ENCODE data around the gene VSNL1. TPM values are rescaled to one million over a fixed set of nuclear protein-coding genes. Genes with fewer than 3 reads are reported as not detected.

Gene VSNL1
- total and polyA plus RNA-seq, 2 experiments from 2014 or later: 102 to 112 TPM

DNA sequence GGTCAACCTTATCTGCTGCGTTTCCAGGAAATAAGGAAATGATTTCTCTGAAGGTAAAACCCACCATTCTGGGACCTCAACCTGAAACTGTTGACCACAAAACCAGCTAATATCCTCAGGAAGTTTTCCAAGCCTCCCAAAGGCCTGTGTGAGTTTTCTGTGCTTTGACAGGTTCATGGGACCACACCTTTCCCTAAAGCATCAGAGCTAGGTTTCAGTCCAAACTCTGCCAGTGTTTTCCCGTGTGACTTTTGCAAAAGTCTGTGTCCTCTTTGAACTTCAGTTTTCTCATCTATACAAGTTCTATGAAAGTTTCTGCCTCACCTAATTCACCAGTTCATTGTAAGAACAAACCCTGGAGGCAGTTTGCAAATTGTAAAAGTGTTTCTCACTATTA, 39.8 kb downstream of the VSNL1 start:
- Mint-ChIP-seq H3K27ac (peak overlapping the region; percentile 44; the same call in 1 of the 2 replicates), H3K9me3 (no peaks in the 10 kb centered on the region; the same call in 1 of the 3 replicates), H3K36me3 (ENCODE audit: low read depth) (peaks cover 22% of the 10 kb centered on the region), H3K4me1 (peaks cover 23% of the 10 kb centered on the region), H3K27me3 (ENCODE audit: insufficient read depth, low read depth, poor library complexity) (peaks cover 2% of the 10 kb centered on the region), H3K4me3 (no peak overlapping the region)
- Histone ChIP-seq H3K27me3 (ENCODE audit: insufficient read depth) (no peaks in the 10 kb centered on the region), H3K4me2 (peak overlapping the region; percentile 39; the same call in 1 of the 2 replicates), H2AFZ (no peak overlapping the region), H3K27ac (ENCODE audit: low read depth) (no peak overlapping the region), H4K20me1 (replicated peaks; ENCODE audit: insufficient read depth) (peaks cover 47% of the 10 kb centered on the region), H3F3A (replicated peaks; ENCODE audit: low read depth) (no peaks in the 10 kb centered on the region), H3K36me3 (ENCODE audit: insufficient read depth) (no peaks in the 10 kb centered on the region), H3K4me1 (ENCODE audit: insufficient read depth) (peaks cover 43% of the 10 kb centered on the region), H3K9me2 (ENCODE audit: insufficient read depth) (peaks cover 7% of the 10 kb centered on the region), H3K79me2 (replicated peaks; ENCODE audit: insufficient read depth) (peaks cover 99% of the 10 kb centered on the region), H3K4me3 (no peak overlapping the region)
- DNase-seq (ENCODE audit: low spot score) (no peak), ATAC-seq (no peak)
- TF ChIP-seq STAT1 (IDR thresholded peaks at IDR 0.05; ENCODE audit: unreplicated experiment): no peak

GRCh38 chr2:17581831-17582230, 41.3 kb downstream of the VSNL1 start:
- Histone ChIP-seq H3F3A (replicated peaks; ENCODE audit: low read depth) (no peaks in the 10 kb centered on the region), H3K27me3 (ENCODE audit: insufficient read depth) (no peaks in the 10 kb centered on the region), H3K36me3 (ENCODE audit: insufficient read depth) (no peaks in the 10 kb centered on the region), H3K27ac (ENCODE audit: low read depth) (no peak overlapping the region), H3K79me2 (replicated peaks; ENCODE audit: insufficient read depth) (peaks cover 99% of the 10 kb centered on the region), H4K20me1 (replicated peaks; ENCODE audit: insufficient read depth) (peaks cover 41% of the 10 kb centered on the region; the same call in 1 of the 2 replicates), H3K4me1 (ENCODE audit: insufficient read depth) (peaks cover 57% of the 10 kb centered on the region), H2AFZ (no peak overlapping the region), H3K9me2 (ENCODE audit: insufficient read depth) (peaks cover 7% of the 10 kb centered on the region), H3K4me2 (no peak overlapping the region), H3K4me3 (no peak overlapping the region)
- ATAC-seq (no peak), DNase-seq (ENCODE audit: low spot score) (no peak)
- Mint-ChIP-seq H3K36me3 (ENCODE audit: low read depth) (peaks cover 22% of the 10 kb centered on the region), H3K4me1 (peaks cover 30% of the 10 kb centered on the region), H3K27ac (no peak overlapping the region), H3K4me3 (no peak overlapping the region), H3K9me3 (no peaks in the 10 kb centered on the region; the same call in 1 of the 3 replicates), H3K27me3 (ENCODE audit: insufficient read depth, low read depth, poor library complexity) (peaks cover 2% of the 10 kb centered on the region)
- TF ChIP-seq EZH2 (IDR thresholded peaks at IDR 0.05; ENCODE audit: low read depth, unreplicated experiment) (no peak), STAT1 (IDR thresholded peaks at IDR 0.05; ENCODE audit: unreplicated experiment) (no peak), JUNB (IDR thresholded peaks at IDR 0.05; ENCODE audit: unreplicated experiment) (no peak), NANOG (IDR thresholded peaks at IDR 0.05; ENCODE audit: borderline replicate concordance) (no peak), REST (IDR thresholded peaks at IDR 0.05; ENCODE audit: unreplicated experiment) (no peak), POLR2AphosphoS5 (IDR thresholded peaks at IDR 0.05; ENCODE audit: low read depth) (no peak), EZH2phosphoT487 (IDR thresholded peaks at IDR 0.05; ENCODE audit: unreplicated experiment) (no peak), CREB1 (CRISPR knock-in tag; IDR thresholded peaks at IDR 0.05; ENCODE audit: low read depth) (no peak), ETS1 (IDR thresholded peaks at IDR 0.05) (no peak), ZNF462 (CRISPR knock-in tag; IDR thresholded peaks at IDR 0.05) (no peak)

Measured in GM23338 (cell line).